Suprapubic skin (tissue), 4 donors: ENCODE data around the gene ESRRB.

ENCODE experiments used
- EP300 ChIP-seq: sonication (generic); formaldehyde crosslinking; IDR thresholded peaks from one replicate; pipeline ENCODE4 v1.6.1; 2017; ENCODE audit warnings: antibody characterized with exemption
- POLR2A ChIP-seq, 2 donors: fragments of 450-650 bp; IDR thresholded peaks; one replicate each; pipeline ENCODE4 v1.6.1; 2017; ENCODE audit warnings: antibody characterized with exemption in 2 of 2, mild to moderate bottlenecking in 2 of 2, moderate library complexity in 2 of 2
- POLR2AphosphoS5 ChIP-seq, 3 donors: sonication (generic); formaldehyde crosslinking; IDR thresholded peaks; one replicate each; pipeline ENCODE4 v1.6.1; 2017; ENCODE audit warnings: antibody characterized with exemption in 3 of 3
- TF ChIP-seq, protein P1 (sequence below), 2 donors: fragments of 200-600 bp in 1 of 2; fragments of 450-650 bp in 1 of 2; sonication (generic) in 1 of 2; IDR thresholded peaks; one replicate each; pipeline ENCODE4 v1.5.1; 2016 to 2019; ENCODE audit warnings: antibody characterized with exemption in 2 of 2, mild to moderate bottlenecking in 1 of 2, moderate library complexity in 1 of 2

- TF ChIP-seq, protein P1, sequence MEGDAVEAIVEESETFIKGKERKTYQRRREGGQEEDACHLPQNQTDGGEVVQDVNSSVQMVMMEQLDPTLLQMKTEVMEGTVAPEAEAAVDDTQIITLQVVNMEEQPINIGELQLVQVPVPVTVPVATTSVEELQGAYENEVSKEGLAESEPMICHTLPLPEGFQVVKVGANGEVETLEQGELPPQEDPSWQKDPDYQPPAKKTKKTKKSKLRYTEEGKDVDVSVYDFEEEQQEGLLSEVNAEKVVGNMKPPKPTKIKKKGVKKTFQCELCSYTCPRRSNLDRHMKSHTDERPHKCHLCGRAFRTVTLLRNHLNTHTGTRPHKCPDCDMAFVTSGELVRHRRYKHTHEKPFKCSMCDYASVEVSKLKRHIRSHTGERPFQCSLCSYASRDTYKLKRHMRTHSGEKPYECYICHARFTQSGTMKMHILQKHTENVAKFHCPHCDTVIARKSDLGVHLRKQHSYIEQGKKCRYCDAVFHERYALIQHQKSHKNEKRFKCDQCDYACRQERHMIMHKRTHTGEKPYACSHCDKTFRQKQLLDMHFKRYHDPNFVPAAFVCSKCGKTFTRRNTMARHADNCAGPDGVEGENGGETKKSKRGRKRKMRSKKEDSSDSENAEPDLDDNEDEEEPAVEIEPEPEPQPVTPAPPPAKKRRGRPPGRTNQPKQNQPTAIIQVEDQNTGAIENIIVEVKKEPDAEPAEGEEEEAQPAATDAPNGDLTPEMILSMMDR (IDR thresholded peaks at IDR 0.05): no peak
- TF ChIP-seq POLR2A (IDR thresholded peaks at IDR 0.05) (no peak), EP300 (no peak), POLR2AphosphoS5 (IDR thresholded peaks at IDR 0.05) (no peak)
These were observed 45.7 kb downstream of the ESRRB start for GRCh38 chr14:76421662-76422061.
